Kidney epithelial cell (primary cell): Measurements from ENCODE around the gene HDDC3. TPM values are rescaled to one million over a fixed set of nuclear protein-coding genes. Genes with fewer than 3 reads are reported as not detected.

ENCODE experiments used
- DNase-seq: peaks from one replicate; pipeline ENCODE4 v3.0.0-alpha.2; 2010; ENCODE audit warnings: low read depth
- H3K27me3 ChIP-seq: 2 replicates; pipeline ENCODE4 v1.6.0; 2011; ENCODE audit warnings: low read length; ENCODE audit not compliant: control insufficient read depth, insufficient read depth
- H3K36me3 ChIP-seq: 2 replicates; pipeline ENCODE4 v1.5.1; 2011; ENCODE audit warnings: low read length; ENCODE audit not compliant: control insufficient read depth, insufficient read depth
- H3K4me3 ChIP-seq: 2 replicates; pipeline ENCODE4 v1.5.1; 2011; ENCODE audit warnings: low read depth, mild to moderate bottlenecking, control low read depth, low read length
- total RNA-seq: library from RNA; depleted of rRNA; stranded (reverse); fragments of >200 nt; gene quantifications from 2 replicates; pipeline ENCODE4 v1.2.3, GENCODE V29; 2015
- TF ChIP-seq, protein P1 (sequence below): IDR thresholded peaks from 2 replicates; pipeline ENCODE4 v1.5.1; 2011; ENCODE audit warnings: mild to moderate bottlenecking, moderate library complexity, low read length, control low read depth, inconsistent platforms; ENCODE audit not compliant: insufficient read depth, poor library complexity, severe bottlenecking

The HDDC3 gene
- total RNA-seq, 1 donor from 2014 or later = 20.0 TPM

DNA sequence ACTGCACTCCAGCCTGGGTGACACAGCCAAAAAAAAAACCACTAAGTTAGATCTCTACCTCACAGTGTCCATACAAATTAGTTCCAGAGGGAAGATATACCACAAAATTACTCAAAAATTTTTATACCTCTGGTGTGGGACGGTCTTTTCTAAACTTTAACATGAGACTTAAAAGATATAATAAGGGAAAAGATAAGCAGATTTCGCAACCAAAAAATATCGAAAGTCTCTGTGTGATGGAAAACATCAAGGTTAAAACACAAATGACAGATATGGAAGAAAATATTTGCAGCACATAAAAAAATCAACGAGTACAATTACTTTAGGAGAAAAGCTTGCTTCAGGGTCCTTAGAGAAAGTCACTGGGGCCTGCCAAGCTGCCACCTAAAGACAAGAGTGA, 10.5 kb downstream of the HDDC3 start:
- no peak for DNase-seq
- Histone ChIP-seq H3K27me3 (no peaks in the 10 kb centered on the region), H3K4me3 (no peak overlapping the region), H3K36me3 (no peaks in the 10 kb centered on the region)
- TF ChIP-seq, protein P1, sequence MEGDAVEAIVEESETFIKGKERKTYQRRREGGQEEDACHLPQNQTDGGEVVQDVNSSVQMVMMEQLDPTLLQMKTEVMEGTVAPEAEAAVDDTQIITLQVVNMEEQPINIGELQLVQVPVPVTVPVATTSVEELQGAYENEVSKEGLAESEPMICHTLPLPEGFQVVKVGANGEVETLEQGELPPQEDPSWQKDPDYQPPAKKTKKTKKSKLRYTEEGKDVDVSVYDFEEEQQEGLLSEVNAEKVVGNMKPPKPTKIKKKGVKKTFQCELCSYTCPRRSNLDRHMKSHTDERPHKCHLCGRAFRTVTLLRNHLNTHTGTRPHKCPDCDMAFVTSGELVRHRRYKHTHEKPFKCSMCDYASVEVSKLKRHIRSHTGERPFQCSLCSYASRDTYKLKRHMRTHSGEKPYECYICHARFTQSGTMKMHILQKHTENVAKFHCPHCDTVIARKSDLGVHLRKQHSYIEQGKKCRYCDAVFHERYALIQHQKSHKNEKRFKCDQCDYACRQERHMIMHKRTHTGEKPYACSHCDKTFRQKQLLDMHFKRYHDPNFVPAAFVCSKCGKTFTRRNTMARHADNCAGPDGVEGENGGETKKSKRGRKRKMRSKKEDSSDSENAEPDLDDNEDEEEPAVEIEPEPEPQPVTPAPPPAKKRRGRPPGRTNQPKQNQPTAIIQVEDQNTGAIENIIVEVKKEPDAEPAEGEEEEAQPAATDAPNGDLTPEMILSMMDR = no peak

GRCh38 chr15:90918835-90919234, 13.5 kb downstream of the HDDC3 start:
- H3K27me3 ChIP-seq = no peaks in the 10 kb centered on the region
- TF ChIP-seq, protein P1 = no peak
- no peak overlapping the region for H3K4me3 ChIP-seq
- H3K36me3 ChIP-seq = peaks cover 2% of the 10 kb centered on the region
- DNase-seq = no peak

- no peak for DNase-seq
- TF ChIP-seq, protein P1 = no peak
- no peak overlapping the region for H3K4me3 ChIP-seq
- peaks cover 2% of the 10 kb centered on the region for H3K36me3 ChIP-seq
- no peaks in the 10 kb centered on the region for H3K27me3 ChIP-seq
Measured at GRCh38 chr15:90918034-90918788, 14.1 kb downstream of the HDDC3 start.

DNA sequence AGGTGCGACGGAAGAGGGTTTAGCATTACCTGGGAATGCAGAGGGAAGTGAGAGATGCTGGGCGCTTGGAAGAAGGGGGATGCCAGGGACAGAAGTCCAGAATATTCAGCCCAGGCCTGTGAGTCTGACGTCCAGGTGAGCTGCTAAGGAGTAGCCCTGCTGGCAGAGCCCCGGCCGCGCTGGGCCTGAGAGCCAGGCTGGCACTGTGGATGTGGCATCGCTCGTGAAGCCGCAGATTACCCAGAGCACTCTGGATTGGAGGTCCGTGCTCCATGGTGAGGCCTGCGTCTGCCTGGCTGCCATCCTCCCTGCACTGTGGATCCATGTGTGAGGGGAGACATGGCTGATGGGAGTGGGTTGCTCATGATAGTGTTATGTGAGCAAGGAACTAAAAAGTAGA, 14.8 kb downstream of the HDDC3 start:
- Histone ChIP-seq H3K36me3 (peaks cover 2% of the 10 kb centered on the region), H3K27me3 (no peaks in the 10 kb centered on the region), H3K4me3 (no peak overlapping the region)
- no peak for DNase-seq
- TF ChIP-seq, protein P1 = no peak

DNA sequence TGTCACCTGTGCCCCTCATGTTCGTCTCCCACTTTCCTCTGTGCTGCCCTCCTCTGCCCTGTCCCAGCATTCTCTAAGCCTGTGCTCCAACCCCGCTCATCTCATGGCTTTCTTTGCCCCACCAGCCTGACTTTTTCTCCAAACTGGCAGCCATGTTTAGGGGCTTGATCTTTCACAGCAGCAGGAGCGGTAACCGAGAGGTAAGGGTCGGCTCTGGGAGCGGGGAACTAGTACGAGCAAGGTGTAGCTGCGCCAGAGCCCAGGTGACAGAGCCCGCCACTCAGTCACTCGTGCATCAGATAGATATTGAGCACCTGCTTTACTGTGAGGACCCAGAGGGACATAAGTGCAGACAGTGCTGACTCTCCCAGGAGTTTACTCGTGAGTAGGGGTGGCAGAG, 15.9 kb downstream of the HDDC3 start:
- Histone ChIP-seq H3K4me3 (no peak overlapping the region), H3K27me3 (no peaks in the 10 kb centered on the region), H3K36me3 (peaks cover 3% of the 10 kb centered on the region)
- TF ChIP-seq, protein P1 = no peak
- DNase-seq = no peak
